Measurements from ENCODE around the gene AARS1. TPM values are rescaled to one million over a fixed set of nuclear protein-coding genes. Genes with fewer than 3 reads are reported as not detected.

AARS1 gene
- polyA plus RNA-seq, 3 donors = 13.9 to 16.6 (median 16.3) TPM

- Mint-ChIP-seq H3K4me1 (peaks cover 32% of the 10 kb centered on the region), H3K27me3 (ENCODE audit: low read depth in 3 of 3) (no peaks in the 10 kb centered on the region), H3K36me3 (peaks cover 14 to 23% of the 10 kb centered on the region in 2 donors), H3K4me3 (peak within 1 kb of the TSS; percentile 91 to 97), H3K9me3 (peaks cover 4 to 13% (median 8%) of the 10 kb centered on the region in 7 donors), H3K27ac (peak within 1 kb of the TSS; percentile 89 to 96 (median 94))
- TF ChIP-seq, protein P1, sequence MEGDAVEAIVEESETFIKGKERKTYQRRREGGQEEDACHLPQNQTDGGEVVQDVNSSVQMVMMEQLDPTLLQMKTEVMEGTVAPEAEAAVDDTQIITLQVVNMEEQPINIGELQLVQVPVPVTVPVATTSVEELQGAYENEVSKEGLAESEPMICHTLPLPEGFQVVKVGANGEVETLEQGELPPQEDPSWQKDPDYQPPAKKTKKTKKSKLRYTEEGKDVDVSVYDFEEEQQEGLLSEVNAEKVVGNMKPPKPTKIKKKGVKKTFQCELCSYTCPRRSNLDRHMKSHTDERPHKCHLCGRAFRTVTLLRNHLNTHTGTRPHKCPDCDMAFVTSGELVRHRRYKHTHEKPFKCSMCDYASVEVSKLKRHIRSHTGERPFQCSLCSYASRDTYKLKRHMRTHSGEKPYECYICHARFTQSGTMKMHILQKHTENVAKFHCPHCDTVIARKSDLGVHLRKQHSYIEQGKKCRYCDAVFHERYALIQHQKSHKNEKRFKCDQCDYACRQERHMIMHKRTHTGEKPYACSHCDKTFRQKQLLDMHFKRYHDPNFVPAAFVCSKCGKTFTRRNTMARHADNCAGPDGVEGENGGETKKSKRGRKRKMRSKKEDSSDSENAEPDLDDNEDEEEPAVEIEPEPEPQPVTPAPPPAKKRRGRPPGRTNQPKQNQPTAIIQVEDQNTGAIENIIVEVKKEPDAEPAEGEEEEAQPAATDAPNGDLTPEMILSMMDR (IDR thresholded peaks at IDR 0.05) = no peak
- Histone ChIP-seq H3K27ac (ENCODE audit: low read depth in 1 of 2, low read length in 2 of 2) (peak within 1 kb of the TSS; percentile 71 to 96), H3K79me2 (ENCODE audit: insufficient read depth, low read length) (peaks cover 54% of the 10 kb centered on the region), H3K9me3 (replicated peaks in 1 of 2; ENCODE audit: control insufficient read depth in 1 of 2, insufficient read depth in 1 of 2, low read length in 2 of 2) (no peaks in the 10 kb centered on the region), H2AFZ (ENCODE audit: insufficient read depth, low read depth, low read length, poor library complexity, severe bottlenecking) (peak within 1 kb of the TSS; percentile 94), H3K4me1 (ENCODE audit: control insufficient read depth in 1 of 2, insufficient read depth in 2 of 2, low read length in 2 of 2) (peaks cover 18 to 26% of the 10 kb centered on the region in 2 donors), H3K9ac (ENCODE audit: insufficient read depth, low read length, poor library complexity, severe bottlenecking) (peak within 1 kb of the TSS; percentile 93), H3K4me2 (replicated peaks; ENCODE audit: extremely low read depth, low read length, poor library complexity, severe bottlenecking) (peak within 1 kb of the TSS; percentile 86), H4K20me1 (ENCODE audit: insufficient read depth, low read length) (peaks cover 4% of the 10 kb centered on the region), H3K36me3 (replicated peaks in 1 of 2; ENCODE audit: control insufficient read depth in 1 of 2, insufficient read depth in 2 of 2, low read length in 2 of 2) (no peaks in the 10 kb centered on the region), H3K4me3 (replicated peaks in 1 of 3; ENCODE audit: low read depth in 2 of 3, low read length in 3 of 3) (peak within 1 kb of the TSS; percentile 64 to 94 (median 92)), H3K27me3 (ENCODE audit: control insufficient read depth in 2 of 2, insufficient read depth in 2 of 2, low read length in 2 of 2) (no peaks in the 10 kb centered on the region)
- intact Hi-C loops (cut with micrococcal nuclease) = loop anchor here in 1 of 2 donors (10.0 kb wide), 1 partner anchor 46 kb away; the partner anchor contains the start of gene DDX19A
- under 1% methylated on average over 33 of the region's 37 CpGs for WGBS (ENCODE audit: insufficient coverage)
- DNase-seq = peak; percentile 67 to 75 (median 71)
Measured at GRCh38 chr16:70298988-70299938, 10.0 kb upstream of the AARS1 start, which contains the start of gene DDX19B. Gene DDX19B (plus strand): TSS chr16:70299186. CDS start chr16:70299298, 112 bp downstream.

GRCh38 chr16:70295634-70296033 is 6.3 kb upstream of the AARS1 start:
- peaks cover 0 to 5% (median 0%) of the 10 kb centered on the region in 7 donors for H3K9me3 Mint-ChIP-seq
- TF ChIP-seq, protein P1 (IDR thresholded peaks at IDR 0.05) = no peak
- Histone ChIP-seq H3K4me1 (ENCODE audit: control insufficient read depth in 1 of 2, insufficient read depth in 2 of 2, low read length in 2 of 2) (peaks cover 13 to 18% of the 10 kb centered on the region in 2 donors), H3K27ac (ENCODE audit: low read depth in 1 of 2, low read length in 2 of 2) (no peak overlapping the region), H2AFZ (ENCODE audit: insufficient read depth, low read depth, low read length, poor library complexity, severe bottlenecking) (no peak overlapping the region), H3K79me2 (ENCODE audit: insufficient read depth, low read length) (peaks cover 21% of the 10 kb centered on the region), H3K4me2 (replicated peaks; ENCODE audit: extremely low read depth, low read length, poor library complexity, severe bottlenecking) (no peak overlapping the region), H3K9me3 (replicated peaks in 1 of 2; ENCODE audit: control insufficient read depth in 1 of 2, insufficient read depth in 1 of 2, low read length in 2 of 2) (no peaks in the 10 kb centered on the region), H3K36me3 (replicated peaks in 1 of 2; ENCODE audit: control insufficient read depth in 1 of 2, insufficient read depth in 2 of 2, low read length in 2 of 2) (no peaks in the 10 kb centered on the region), H3K27me3 (ENCODE audit: control insufficient read depth in 2 of 2, insufficient read depth in 2 of 2, low read length in 2 of 2) (no peaks in the 10 kb centered on the region), H3K4me3 (replicated peaks in 1 of 3; ENCODE audit: low read depth in 2 of 3, low read length in 3 of 3) (no peak overlapping the region), H3K9ac (ENCODE audit: insufficient read depth, low read length, poor library complexity, severe bottlenecking) (no peak overlapping the region), H4K20me1 (ENCODE audit: insufficient read depth, low read length) (no peaks in the 10 kb centered on the region)
- DNase-seq = no peak
- intact Hi-C loops (cut with micrococcal nuclease) = loop anchor here in 1 of 2 donors (10.0 kb wide), 1 partner anchor 49 kb away; the partner anchor contains the start of gene DDX19A
- H3K27ac Mint-ChIP-seq = no peak overlapping the region
- peaks cover 0 to 1% (median 0%) of the 10 kb centered on the region in 3 donors for H3K27me3 Mint-ChIP-seq (ENCODE audit: low read depth in 3 of 3)
- H3K36me3 Mint-ChIP-seq = peaks cover 0 to 3% of the 10 kb centered on the region in 2 donors
- peaks cover 20% of the 10 kb centered on the region for H3K4me1 Mint-ChIP-seq
- H3K4me3 Mint-ChIP-seq = no peak overlapping the region

Measured in CD14-positive monocyte (primary cell).